Endometrial microvascular endothelial cells (primary cell): Measurements from ENCODE around the gene OR2M7. TPM values are rescaled to one million over a fixed set of nuclear protein-coding genes. Genes with fewer than 3 reads are reported as not detected.
"Not testable (repeated sequence)": the region's sequence is repeated elsewhere in the genome, so short reads cannot be mapped to it uniquely, and the experiment has no call there.

ENCODE experiments used
- in situ Hi-C: cut with HindIII; loops from 2 replicates; pipeline ENCODE4 v1.10.0; 2017; ENCODE audit warnings: low sequenced_read_pairs, low pct_unique_long_range_greater_than_20kb; ENCODE audit errors: inconsistent ontology term
- total RNA-seq: library from RNA; depleted of rRNA; stranded (reverse); fragments of >200 nt; gene quantifications from one replicate; pipeline ENCODE4 v1.2.3, GENCODE V29; 2015; ENCODE audit errors: inconsistent ontology term

OR2M7 gene
- total RNA-seq, result not detected

DNA sequence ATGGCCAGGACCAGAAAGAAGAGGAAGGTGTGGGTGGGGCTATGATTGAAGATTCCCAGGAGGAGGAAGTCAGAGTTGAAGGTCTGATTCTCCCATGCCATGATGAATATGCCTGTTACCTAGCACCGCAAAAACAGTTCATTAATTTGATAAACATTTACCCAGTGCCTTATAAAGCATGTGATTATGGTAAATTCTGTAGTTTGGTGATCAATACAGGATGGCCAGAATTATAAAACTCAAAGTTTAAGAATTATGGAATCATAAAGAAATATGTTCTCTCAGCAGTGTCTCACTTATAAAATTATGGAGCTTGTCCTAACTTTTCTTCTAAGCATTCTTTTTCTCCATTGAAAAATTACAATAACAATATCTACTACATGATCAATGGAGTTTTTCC is at the start of gene OR2M7:
TSS of gene OR2M7 (minus strand) at position 101 of the 400 bp plus-strand sequence. CDS start at position 101, 0 bp downstream.
- in situ Hi-C loops, result no loop called here

DNA sequence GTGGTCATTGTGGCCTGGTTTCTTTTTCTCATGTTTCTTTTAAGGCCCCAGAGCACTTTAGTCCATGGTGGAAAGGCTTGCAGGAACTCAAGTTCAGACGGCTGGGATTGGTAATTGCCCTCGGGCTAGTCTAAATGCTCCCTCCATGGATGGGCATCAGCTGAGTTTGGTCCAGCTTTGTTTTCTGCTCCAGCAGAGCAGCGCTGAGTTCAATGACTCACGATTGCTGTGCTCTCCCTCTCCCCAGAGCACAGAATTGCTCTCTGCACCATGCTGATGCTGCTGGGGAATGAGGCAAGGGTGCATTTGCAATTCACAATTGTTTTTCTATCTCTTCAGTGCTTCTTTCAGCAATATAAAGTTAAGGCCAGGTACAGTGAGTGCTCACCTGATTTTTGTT is 49.4 kb upstream of the OR2M7 start:
- in situ Hi-C loops, result no loop called here

DNA sequence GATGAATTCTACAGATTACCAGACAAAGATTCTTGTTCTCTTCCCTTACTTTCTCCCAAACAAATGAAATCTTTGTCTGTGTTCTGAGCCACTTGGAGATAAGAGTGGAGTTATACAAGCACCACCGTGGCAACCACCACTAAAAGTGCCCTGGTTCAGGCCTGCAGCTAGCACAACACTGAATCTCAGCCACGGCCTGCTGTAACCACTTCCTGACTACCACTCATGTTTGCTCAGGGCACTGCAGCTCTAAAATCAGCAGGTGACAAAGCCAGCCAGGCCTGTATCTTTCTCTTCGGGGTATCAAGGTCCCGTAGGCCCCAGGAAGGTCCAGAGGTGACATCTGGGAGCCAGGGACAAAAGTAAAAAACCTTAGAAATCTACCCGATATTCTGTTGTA is 48.0 kb upstream of the OR2M7 start:
- in situ Hi-C loops, result no loop called here

GRCh38 chr1:248366609-248367008 is 42.2 kb upstream of the OR2M7 start:
- in situ Hi-C loops, result no loop called here

GRCh38 chr1:248361121-248361715 is 36.9 kb upstream of the OR2M7 start, which contains the start of gene OR2T4:
Gene OR2T4, plus strand, starts transcription at chr1:248361665. Its CDS starts 0 bp downstream, at chr1:248361665.
- in situ Hi-C loops, result no loop called here

DNA sequence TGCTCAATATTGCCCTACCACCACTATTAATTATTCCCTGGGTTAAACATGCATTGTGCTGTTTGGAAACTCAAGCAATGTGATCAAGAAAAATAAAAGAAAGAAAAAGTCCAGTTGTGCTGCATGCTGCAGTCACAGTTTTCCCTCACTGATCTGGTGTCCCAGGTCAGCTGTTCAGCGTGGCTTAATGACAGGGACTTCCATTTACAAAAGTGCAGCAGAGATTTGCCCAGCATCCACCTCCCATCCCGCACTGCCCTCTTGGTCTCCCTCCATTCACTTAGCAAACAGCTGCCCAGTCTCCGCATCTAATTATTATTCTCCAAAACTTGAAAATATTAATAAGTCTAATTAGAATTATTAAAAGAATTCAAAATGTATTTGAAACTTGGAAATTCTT is 35.0 kb upstream of the OR2M7 start:
- in situ Hi-C loops, result no loop called here

GRCh38 chr1:248348475-248348874 is 24.1 kb upstream of the OR2M7 start, which contains the start of gene OR14C36:
Gene OR14C36, plus strand, starts transcription at chr1:248348775. Its CDS starts 0 bp downstream, at chr1:248348775.
- in situ Hi-C loops, result no loop called here

DNA sequence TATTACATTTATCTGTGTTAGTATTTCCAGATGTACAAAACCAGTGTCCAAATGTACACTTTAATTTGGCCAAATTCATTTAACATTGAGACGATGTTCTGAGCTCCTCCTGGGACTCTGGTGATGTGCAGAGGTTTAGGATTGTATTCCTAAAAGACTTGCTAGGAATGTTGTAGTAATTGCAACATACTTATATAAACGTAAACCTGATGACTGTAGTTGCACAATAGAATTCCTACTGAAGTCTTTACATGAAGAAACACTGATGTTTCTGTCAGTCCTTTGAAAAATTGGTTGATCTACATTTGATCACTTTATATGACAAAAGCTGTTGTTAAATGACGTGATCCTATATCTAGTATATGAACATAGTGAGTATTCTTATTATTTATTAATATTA is 19.1 kb upstream of the OR2M7 start:
- in situ Hi-C loops, result no loop called here

- in situ Hi-C loops, result no loop called here
Measured at GRCh38 chr1:248316796-248317195, 7.6 kb downstream of the OR2M7 start.

GRCh38 chr1:248306740-248307139 is 17.6 kb downstream of the OR2M7 start:
- in situ Hi-C loops, result not testable (repeated sequence)

GRCh38 chr1:248306103-248306502 is 18.3 kb downstream of the OR2M7 start:
- in situ Hi-C loops, result no loop called here

DNA sequence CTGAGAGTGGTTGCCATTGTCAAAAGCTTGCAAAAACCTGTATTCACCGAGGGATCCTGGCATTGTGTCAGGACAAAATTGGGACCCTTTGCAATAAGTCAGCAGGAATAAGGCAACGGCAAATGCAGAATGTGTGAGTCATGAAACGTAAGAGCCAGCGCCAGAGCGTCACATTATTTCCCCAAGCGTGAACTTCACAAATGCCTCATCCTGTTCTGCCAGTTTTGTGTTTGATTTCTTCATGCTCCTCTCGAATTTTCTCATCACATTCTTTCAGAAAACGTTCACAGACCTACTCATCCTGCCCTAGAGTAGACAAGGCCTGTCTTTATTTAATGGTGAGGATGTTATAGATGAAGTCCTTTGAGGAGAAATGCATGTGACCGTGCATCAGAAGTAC is 18.7 kb downstream of the OR2M7 start:
- in situ Hi-C loops, result not testable (repeated sequence)

GRCh38 chr1:248303324-248303723 is 21.0 kb downstream of the OR2M7 start, which contains the start of gene OR2T12:
Gene OR2T12, minus strand, starts transcription at chr1:248303424. Its CDS starts 7,846 bp downstream, at chr1:248295578.
- in situ Hi-C loops, result no loop called here

DNA sequence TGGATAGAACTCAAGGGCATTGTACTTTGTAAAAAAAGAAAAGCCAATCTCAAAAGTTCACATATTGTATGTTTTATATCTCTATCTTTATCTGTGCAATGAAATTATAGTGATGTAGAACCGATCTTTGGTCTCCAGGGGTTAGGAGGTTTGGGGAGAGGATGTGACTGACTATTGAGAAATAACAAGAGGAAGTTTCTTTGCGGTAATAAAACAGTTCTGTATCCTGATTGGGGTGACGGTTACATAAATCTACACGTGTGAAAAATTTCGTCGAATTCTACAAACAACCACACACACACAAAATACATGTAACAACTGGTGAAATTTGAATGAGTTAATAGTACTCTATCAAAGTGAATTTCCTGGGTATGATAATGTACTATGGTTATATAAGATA is 36.0 kb downstream of the OR2M7 start:
- in situ Hi-C loops, result no loop called here

GRCh38 chr1:248277876-248278275 is 46.5 kb downstream of the OR2M7 start, which contains the start of gene OR2T33:
Gene OR2T33, minus strand, starts transcription at chr1:248277976. Its CDS starts 4,162 bp downstream, at chr1:248273814.
- in situ Hi-C loops, result no loop called here

Other genes starting within 250 kb of the OR2M7 start
- gene OR2L13, start 229.4 kb downstream of the OR2M7 start, total RNA-seq, result not detected
- gene OR2M5, start 179.4 kb downstream of the OR2M7 start, total RNA-seq, result not detected
- not detected for gene OR2M2, start 149.7 kb downstream of the OR2M7 start, total RNA-seq
- gene OR2M3, start 127.3 kb downstream of the OR2M7 start, total RNA-seq, result not detected
- gene OR2M4, start 93.2 kb downstream of the OR2M7 start, total RNA-seq, result not detected
- gene OR2T33, start 46.6 kb downstream of the OR2M7 start, total RNA-seq, result not detected
- not detected for gene OR2T12, start 21.1 kb downstream of the OR2M7 start, total RNA-seq
- not detected for gene OR14C36, start 24.2 kb upstream of the OR2M7 start, total RNA-seq
- gene OR2T4, start 37.1 kb upstream of the OR2M7 start, total RNA-seq, result not detected
- gene OR2T6, start 51.2 kb upstream of the OR2M7 start, total RNA-seq, result not detected
- not detected for gene OR2T1, start 78.5 kb upstream of the OR2M7 start, total RNA-seq
- gene OR2T2, start 121.1 kb upstream of the OR2M7 start, total RNA-seq, result not detected
- not detected for gene OR2T3, start 148.8 kb upstream of the OR2M7 start, total RNA-seq
- not detected for gene OR2T5, start 164.0 kb upstream of the OR2M7 start, total RNA-seq
- not detected for gene OR2G6, start 183.5 kb upstream of the OR2M7 start, total RNA-seq
- gene OR2T29, start 238.2 kb upstream of the OR2M7 start, total RNA-seq, result not detected